OCI-LY7 (cell line): ENCODE results near the gene EIF2D. TPM values are rescaled to one million over a fixed set of nuclear protein-coding genes. Genes with fewer than 3 reads are reported as not detected.

Experiments
- BruUV-seq: library from RNA; stranded (reverse); fragments of 400-500 nt; replicated peaks from 2 replicates; lab custom pipeline; 2021; lab: Mats Ljungman, UMichigan
- CTCF ChIA-PET: fragments of 300-600 bp; sonication (Branson Sonifier 250); formaldehyde crosslinking; loops from one replicate; lab custom pipeline; 2022; ENCODE audit warnings: antibody characterized with exemption; ENCODE audit not compliant: unreplicated experiment; lab: Charles Lee
- POLR2A ChIA-PET: fragments of 300-600 bp; sonication (Branson Sonifier 250); formaldehyde crosslinking; loops from one replicate; lab custom pipeline; 2022; ENCODE audit warnings: antibody characterized with exemption; lab: Charles Lee
- DNase-seq: peaks from one replicate; pipeline ENCODE4 v3.0.0-alpha.2; 2015; ENCODE audit warnings: low spot score
- H2AFZ ChIP-seq: fragments of 200-600 bp; sonication (generic), shearing (Covaris generic); 2 replicates; pipeline ENCODE4 v1.6.1; 2014; ENCODE audit warnings: mild to moderate bottlenecking, antibody characterized with exemption, low read length, moderate library complexity
- H3K27ac ChIP-seq: fragments of 200-600 bp; sonication (generic); 2 replicates; pipeline ENCODE4 v1.5.1; 2014; ENCODE audit warnings: mixed run types, low read depth, mild to moderate bottlenecking, moderate library complexity, low read length, inconsistent platforms; ENCODE audit not compliant: poor library complexity, severe bottlenecking
- H3K36me3 ChIP-seq: fragments of 200-600 bp; sonication (generic); 2 replicates; pipeline ENCODE4 v1.6.1; 2014; ENCODE audit warnings: mild to moderate bottlenecking, antibody characterized with exemption, low read length, moderate library complexity, mixed read lengths; ENCODE audit not compliant: insufficient read depth
- H3K4me1 ChIP-seq: fragments of 200-600 bp; sonication (generic); 2 replicates; pipeline ENCODE4 v1.5.1; 2014; ENCODE audit warnings: mild to moderate bottlenecking, low read length; ENCODE audit not compliant: insufficient read depth, poor library complexity, severe bottlenecking
- H3K4me2 ChIP-seq: fragments of 200-600 bp; sonication (generic); 2 replicates; pipeline ENCODE4 v1.6.1; 2014; ENCODE audit warnings: mild to moderate bottlenecking, low read length
- H3K4me3 ChIP-seq: fragments of 200-600 bp; sonication (generic); 2 replicates; pipeline ENCODE4 v1.5.1; 2014; ENCODE audit warnings: mild to moderate bottlenecking, low read depth, low read length; ENCODE audit not compliant: poor library complexity, severe bottlenecking
- H3K79me2 ChIP-seq: fragments of 200-600 bp; sonication (generic); 2 replicates; pipeline ENCODE4 v1.6.1; 2016; ENCODE audit warnings: low read depth, mild to moderate bottlenecking, low read length, moderate library complexity, mixed read lengths; ENCODE audit not compliant: insufficient read depth
- H3K9me2 ChIP-seq: fragments of 200-600 bp; sonication (generic); 2 replicates; pipeline ENCODE4 v1.6.1; 2016; ENCODE audit warnings: mild to moderate bottlenecking, low read length, mixed read lengths; ENCODE audit not compliant: insufficient read depth
- H3K9me3 ChIP-seq: fragments of 200-600 bp; sonication (generic); 2 replicates; pipeline ENCODE4 v1.6.1; 2014; ENCODE audit warnings: mild to moderate bottlenecking, mixed run types, low read length, mixed read lengths
- H4K20me1 ChIP-seq: fragments of 200-600 bp; sonication (generic); 2 replicates; pipeline ENCODE4 v1.6.1; 2014; ENCODE audit warnings: mild to moderate bottlenecking, antibody characterized with exemption, low read length, moderate library complexity, mixed read lengths; ENCODE audit not compliant: insufficient read depth
- CTCF ChIP-seq: fragments of 200-600 bp; sonication (generic); conservative IDR thresholded peaks from 2 replicates; pipeline ENCODE4 v1.5.1; 2014; ENCODE audit warnings: mild to moderate bottlenecking, antibody characterized with exemption, low read length, moderate library complexity, mixed read lengths
- EZH2phosphoT487 ChIP-seq: fragments of 200-600 bp; sonication (generic); IDR thresholded peaks from 2 replicates; pipeline ENCODE4 v1.6.1; 2018; ENCODE audit warnings: low read depth, borderline replicate concordance, mild to moderate bottlenecking, mixed run types, antibody characterized with exemption, low read length, moderate library complexity, mixed read lengths
- intact Hi-C: fragments of 100-400 bp; cut with micrococcal nuclease; formaldehyde crosslinking; loops from one replicate; pipeline ENCODE4 v1.10.0; 2022; ENCODE audit not compliant: unreplicated experiment
- total RNA-seq, 2 experiments: library from RNA; depleted of rRNA in 1 of 2; stranded (reverse); fragments of >200 nt in 1 of 2; shearing (Covaris generic) in 1 of 2; gene quantifications; 2 replicates each; pipeline ENCODE4 v1.2.3, GENCODE V29; 2014 to 2022

Gene EIF2D
- total RNA-seq, 2 experiments from 2014 or later: 68.6 to 85.4 TPM

GRCh38 chr1:206654828-206655227 lies 42.6 kb upstream of the EIF2D start:
- POLR2A ChIA-PET: interaction anchor here (1.0 to 1.4 kb wide), 2 partner anchors 8 to 24 kb away, joined by 3 to 4 read pairs; no protein-coding TSS in a partner anchor
- peaks cover 15% of the 10 kb centered on the region for H3K4me1 ChIP-seq
- intact Hi-C loops: no loop called here
- H4K20me1 ChIP-seq: no peaks in the 10 kb centered on the region
- no peaks in the 10 kb centered on the region for H3K79me2 ChIP-seq
- H3K4me3 ChIP-seq: no peak overlapping the region
- no peaks in the 10 kb centered on the region for H3K9me3 ChIP-seq
- peaks cover 11% of the 10 kb centered on the region for H3K36me3 ChIP-seq
- no peak overlapping the region for H3K4me2 ChIP-seq
- no peak for DNase-seq
- H2AFZ ChIP-seq: no peak overlapping the region
- no peak for TF ChIP-seq CTCF
- TF ChIP-seq EZH2phosphoT487: no peak
- no TSS peak for BruUV-seq
- H3K27ac ChIP-seq: no peak overlapping the region
- H3K9me2 ChIP-seq: no peaks in the 10 kb centered on the region
- CTCF ChIA-PET: no interaction called here

DNA sequence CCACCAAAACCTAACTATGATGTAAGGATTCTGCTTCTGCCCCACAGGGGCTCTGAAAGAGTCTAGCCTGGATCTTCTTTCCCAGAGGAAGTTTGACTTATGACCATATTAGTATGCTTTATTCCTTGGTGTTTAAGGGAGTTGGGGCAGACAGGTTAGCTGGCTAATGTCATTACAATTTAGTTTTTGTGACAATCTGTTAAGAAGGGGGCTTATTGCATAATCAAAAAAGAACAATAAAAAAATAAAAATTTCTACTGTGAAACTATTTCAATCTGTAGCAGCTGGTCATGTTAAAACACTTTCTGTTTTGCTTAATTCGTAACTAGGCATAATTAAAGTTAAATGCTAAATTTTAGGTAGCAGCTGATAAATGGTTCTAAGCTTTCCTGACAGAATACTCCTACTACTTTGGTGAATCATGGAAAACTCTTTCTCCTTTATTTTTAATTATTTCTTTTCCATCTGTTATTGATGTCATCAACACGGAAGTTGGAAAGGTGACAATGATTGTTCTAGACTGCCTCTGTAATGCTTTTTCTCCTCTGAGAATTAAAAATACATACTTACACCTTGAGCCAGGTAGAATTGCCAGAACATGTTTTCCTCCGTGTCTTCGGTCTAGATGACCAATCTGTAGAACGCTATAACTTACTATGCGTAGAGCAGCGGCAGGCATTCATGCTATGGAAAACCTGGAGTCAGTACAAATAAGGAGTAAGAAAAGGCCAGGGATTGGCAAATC lies 41.6 kb upstream of the EIF2D start:
- intact Hi-C loops: no loop called here
- Histone ChIP-seq H3K9me2 (no peaks in the 10 kb centered on the region), H3K4me3 (no peak overlapping the region), H3K9me3 (no peaks in the 10 kb centered on the region), H2AFZ (no peak overlapping the region), H3K4me1 (peaks cover 15% of the 10 kb centered on the region), H3K27ac (no peak overlapping the region), H3K36me3 (peaks cover 11% of the 10 kb centered on the region), H4K20me1 (no peaks in the 10 kb centered on the region), H3K79me2 (no peaks in the 10 kb centered on the region), H3K4me2 (no peak overlapping the region)
- POLR2A ChIA-PET: interaction anchor here (0.7 to 1.0 kb wide), 2 partner anchors 19 to 22 kb away, joined by 3 to 4 read pairs; partner anchors contain the start of gene DYRK3
- CTCF ChIA-PET: interaction anchor here (1.2 kb wide), 1 partner anchor 9 kb away, joined by 4 read pairs; no protein-coding TSS in a partner anchor
- DNase-seq: no peak
- TF ChIP-seq CTCF: no peak
- no peak for TF ChIP-seq EZH2phosphoT487
- no TSS peak for BruUV-seq
